ENCODE results near the gene PKP4. TPM values are rescaled to one million over a fixed set of nuclear protein-coding genes. Genes with fewer than 3 reads are reported as not detected.
A peak's percentile ranks its signal among the peaks of the same experiment; 100 is the strongest.
"Not testable (repeated sequence)": the region's sequence is repeated elsewhere in the genome, so short reads cannot be mapped to it uniquely, and the experiment has no call there.

The PKP4 gene
- total RNA-seq, 1 donor from 2014 or later: 22.6 TPM

GRCh38 chr2:158472829-158473228 lies 16.1 kb downstream of the PKP4 start:
- not testable (repeated sequence) for DNase-seq (ENCODE audit: low spot score)

- not testable (repeated sequence) for DNase-seq (ENCODE audit: low spot score)
Measured at GRCh38 chr2:158473300-158473699, 16.5 kb downstream of the PKP4 start.

GRCh38 chr2:158473719-158474392 lies 17.1 kb downstream of the PKP4 start:
- DNase-seq (ENCODE audit: low spot score): no peak

- DNase-seq (ENCODE audit: low spot score): not testable (repeated sequence)
Measured at GRCh38 chr2:158474526-158475011, 17.8 kb downstream of the PKP4 start.

GRCh38 chr2:158477202-158477601 lies 20.4 kb downstream of the PKP4 start:
- no peak for DNase-seq (ENCODE audit: low spot score)

- DNase-seq (ENCODE audit: low spot score): no peak
Measured at GRCh38 chr2:158478237-158478636, 21.5 kb downstream of the PKP4 start.

GRCh38 chr2:158478816-158479215 lies 22.1 kb downstream of the PKP4 start:
- DNase-seq (ENCODE audit: low spot score): no peak

- no peak for DNase-seq (ENCODE audit: low spot score)
Measured at GRCh38 chr2:158481116-158481515, 24.4 kb downstream of the PKP4 start.

GRCh38 chr2:158482594-158482993 lies 25.8 kb downstream of the PKP4 start:
- DNase-seq (ENCODE audit: low spot score): no peak

GRCh38 chr2:158484892-158485556 lies 28.3 kb downstream of the PKP4 start:
- no peak for DNase-seq (ENCODE audit: low spot score)

- no peak for DNase-seq (ENCODE audit: low spot score)
Measured at GRCh38 chr2:158486150-158486969, 29.6 kb downstream of the PKP4 start.

- DNase-seq (ENCODE audit: low spot score): no peak
Measured at GRCh38 chr2:158486970-158487325, 30.2 kb downstream of the PKP4 start.

GRCh38 chr2:158487419-158487818 lies 30.7 kb downstream of the PKP4 start:
- DNase-seq (ENCODE audit: low spot score): peak; percentile 70

GRCh38 chr2:158488442-158489216 lies 31.9 kb downstream of the PKP4 start:
- no peak for DNase-seq (ENCODE audit: low spot score)

GRCh38 chr2:158489366-158490112 lies 32.8 kb downstream of the PKP4 start:
- no peak for DNase-seq (ENCODE audit: low spot score)

GRCh38 chr2:158491072-158491471 lies 34.3 kb downstream of the PKP4 start:
- DNase-seq (ENCODE audit: low spot score): no peak

GRCh38 chr2:158493458-158493857 lies 36.7 kb downstream of the PKP4 start:
- no peak for DNase-seq (ENCODE audit: low spot score)

- no peak for DNase-seq (ENCODE audit: low spot score)
Measured at GRCh38 chr2:158495175-158495574, 38.4 kb downstream of the PKP4 start.

GRCh38 chr2:158496986-158497385 lies 40.2 kb downstream of the PKP4 start:
- no peak for DNase-seq (ENCODE audit: low spot score)

GRCh38 chr2:158497486-158497885 lies 40.7 kb downstream of the PKP4 start:
- DNase-seq (ENCODE audit: low spot score): no peak
